GM21619 (cell line): Measurements from ENCODE around the gene REN.

Source experiments
- ATAC-seq: cut with Tn5 transposase; IDR thresholded peaks from one replicate; pipeline ENCODE4 v1.9.1; 2021; ENCODE audit not compliant: unreplicated experiment

REN gene

DNA sequence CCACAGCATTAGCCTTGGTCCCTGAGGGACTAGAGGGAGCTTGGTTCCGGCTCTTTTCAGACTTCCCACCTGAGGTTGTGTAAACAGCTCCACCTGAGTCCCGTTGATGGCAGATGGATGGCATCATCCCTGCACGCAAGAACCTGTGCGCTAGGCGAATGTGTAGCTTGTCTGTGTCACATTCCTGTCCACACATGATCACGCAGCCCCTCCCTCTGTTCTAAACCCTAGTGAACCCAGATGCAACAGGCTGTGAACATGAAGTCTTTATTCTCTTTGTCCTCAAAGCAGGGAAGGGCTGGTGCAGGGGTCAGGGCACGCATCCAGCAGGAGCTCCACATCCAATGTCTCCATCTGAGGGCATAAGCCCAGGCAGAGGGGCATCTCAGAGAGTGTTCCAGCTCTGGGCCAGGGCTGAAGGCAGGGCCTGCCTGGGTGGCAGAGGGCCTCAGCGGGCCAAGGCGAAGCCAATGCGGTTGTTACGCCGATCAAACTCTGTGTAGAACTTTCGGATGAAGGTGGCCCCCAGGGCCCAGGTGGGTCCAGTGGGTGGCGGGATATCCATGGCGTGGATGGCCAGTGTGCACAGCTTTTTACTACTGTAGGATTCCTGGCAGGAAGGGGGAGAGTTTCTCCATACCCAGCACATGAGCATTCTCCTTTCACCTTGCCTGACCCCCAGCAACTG is 11.4 kb downstream of the REN start:
- ATAC-seq: no peak

DNA sequence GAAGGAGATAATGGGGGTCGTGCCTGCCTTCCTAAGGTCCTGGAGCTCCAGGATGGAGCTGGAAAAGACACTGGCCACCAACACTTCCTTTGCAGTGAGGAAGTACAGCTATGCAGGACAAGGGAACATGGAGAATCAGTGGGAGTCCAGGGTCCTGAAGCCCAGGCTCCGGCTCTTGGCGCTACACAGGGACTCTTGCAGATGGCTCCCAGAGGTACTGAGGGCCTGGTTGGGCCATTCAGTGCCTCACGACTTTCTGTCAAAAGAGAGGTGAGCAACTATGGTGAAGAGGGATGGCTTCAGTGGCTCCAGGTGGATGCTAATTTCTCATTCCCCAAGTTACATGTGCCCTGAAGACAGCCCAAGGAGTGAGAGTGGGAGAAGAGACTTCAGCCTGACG is 12.5 kb downstream of the REN start:
- ATAC-seq: no peak

DNA sequence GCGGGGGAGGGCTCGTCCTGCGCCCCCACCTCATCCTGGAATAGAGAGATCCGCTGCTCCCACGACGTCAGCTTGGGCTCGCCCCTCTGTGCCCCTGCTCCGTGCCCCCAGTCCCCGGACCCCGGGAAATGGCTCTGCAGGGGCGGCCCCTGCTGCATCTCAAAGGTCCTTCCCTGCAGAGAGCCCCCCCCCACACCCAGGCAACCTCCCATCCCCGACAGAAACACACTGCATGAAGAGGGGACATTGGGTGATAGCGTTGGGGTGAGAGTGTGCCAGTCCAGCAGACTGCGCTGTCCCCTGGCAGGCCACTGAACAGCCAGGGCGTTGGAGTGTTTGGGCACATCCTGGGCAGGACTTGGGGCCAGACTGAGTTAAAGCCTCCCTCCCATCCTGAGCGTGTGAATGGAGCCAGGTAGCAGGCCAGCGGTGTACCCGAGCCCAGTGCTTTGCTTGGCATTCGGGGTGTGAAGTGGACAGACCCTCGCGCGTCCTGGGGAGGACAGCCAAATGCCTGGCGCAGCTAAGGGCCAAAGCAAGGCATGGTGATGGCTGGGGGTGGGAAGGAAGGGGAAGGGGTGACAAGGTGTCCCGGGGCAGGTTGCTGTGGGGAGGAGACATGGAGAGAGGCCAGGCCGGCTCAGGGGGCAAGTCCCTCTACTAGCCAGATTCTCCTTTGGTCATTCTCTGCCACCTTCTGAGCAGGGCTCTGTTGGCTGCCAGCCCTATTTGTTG is 13.7 kb downstream of the REN start:
- ATAC-seq: no peak

DNA sequence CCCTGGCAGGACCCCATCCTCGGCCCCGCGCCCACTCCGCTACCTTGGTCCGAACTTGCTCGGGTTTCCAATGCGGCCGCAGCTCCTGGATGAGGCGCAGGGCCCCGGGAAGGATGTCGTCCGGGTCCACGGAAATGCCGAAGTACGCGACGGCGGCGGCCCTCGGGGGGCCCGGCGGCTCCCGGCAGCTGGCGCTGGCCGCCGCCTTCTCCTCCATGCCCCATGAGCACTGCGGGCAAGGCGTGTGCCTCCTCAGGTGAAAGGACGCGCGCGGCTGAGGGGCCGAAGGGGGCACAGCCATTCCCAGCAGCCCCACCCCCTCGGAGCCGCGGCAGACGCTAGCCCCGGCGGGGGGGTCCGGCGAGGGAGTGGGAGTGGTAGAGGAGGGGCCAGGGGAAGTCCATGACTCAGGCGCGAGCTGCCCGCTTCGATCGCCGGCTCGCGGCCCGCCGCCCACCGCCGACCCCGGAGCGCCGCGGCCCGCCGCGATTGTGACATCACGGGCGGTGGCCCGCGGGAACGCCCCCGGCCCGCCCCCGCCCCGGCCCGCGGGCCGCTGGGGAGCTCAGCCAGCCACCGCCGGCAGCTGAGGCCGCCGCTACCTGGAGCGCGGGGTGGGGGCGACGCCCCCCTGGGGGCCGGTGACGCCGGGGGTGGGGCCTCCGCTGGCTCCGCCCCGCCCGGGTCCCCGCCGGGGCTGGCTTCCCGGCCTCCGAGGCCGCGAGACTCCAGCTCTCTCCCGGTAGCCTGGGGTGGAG is 14.4 kb downstream of the REN start, which contains the start of gene ETNK2:
Gene ETNK2, minus strand, starts transcription at position 493 of the 758 bp plus-strand sequence. Its CDS starts 192 bp downstream, at position 301.
- ATAC-seq: no peak

DNA sequence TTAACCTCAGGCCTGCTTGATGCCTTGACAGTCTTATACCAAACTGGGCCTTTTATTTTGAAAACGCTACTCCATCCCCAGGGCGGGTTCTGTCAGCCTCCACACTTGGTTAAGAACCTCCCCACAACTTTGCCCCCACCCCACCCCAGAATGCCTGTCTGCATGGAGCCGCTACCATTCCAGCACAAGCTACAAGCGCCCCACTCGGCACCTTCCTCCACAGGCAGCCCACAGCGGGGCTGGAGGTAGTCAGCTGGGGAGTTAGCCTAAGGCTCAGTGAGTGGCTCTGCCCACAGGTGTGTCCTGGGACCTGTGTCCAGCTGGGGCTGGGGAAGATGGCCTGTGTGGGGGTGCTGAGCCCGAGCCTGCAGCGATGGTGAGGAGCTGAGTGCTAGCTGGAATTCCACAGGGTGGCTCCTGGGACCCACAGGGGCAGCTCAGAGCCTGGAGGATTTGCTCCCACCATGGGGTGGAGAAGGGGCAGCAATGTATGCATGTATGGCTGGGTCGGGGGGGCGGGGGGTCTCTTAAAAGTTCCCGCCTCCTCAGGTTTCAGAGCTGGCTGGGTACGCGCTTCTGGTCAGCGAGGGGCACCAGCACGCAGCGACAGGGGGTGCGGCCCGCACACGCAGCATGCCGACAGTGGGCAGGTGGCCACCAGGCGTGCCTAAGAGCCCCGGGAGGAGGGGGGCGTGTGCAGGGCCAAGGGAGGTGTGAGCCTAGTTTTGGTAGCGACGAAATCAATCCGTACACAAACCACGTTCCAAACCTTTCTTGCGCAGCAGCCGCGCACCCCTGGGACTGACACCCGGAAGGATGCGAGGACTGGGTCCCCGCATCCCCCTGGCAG is 15.2 kb downstream of the REN start:
- ATAC-seq: no peak

DNA sequence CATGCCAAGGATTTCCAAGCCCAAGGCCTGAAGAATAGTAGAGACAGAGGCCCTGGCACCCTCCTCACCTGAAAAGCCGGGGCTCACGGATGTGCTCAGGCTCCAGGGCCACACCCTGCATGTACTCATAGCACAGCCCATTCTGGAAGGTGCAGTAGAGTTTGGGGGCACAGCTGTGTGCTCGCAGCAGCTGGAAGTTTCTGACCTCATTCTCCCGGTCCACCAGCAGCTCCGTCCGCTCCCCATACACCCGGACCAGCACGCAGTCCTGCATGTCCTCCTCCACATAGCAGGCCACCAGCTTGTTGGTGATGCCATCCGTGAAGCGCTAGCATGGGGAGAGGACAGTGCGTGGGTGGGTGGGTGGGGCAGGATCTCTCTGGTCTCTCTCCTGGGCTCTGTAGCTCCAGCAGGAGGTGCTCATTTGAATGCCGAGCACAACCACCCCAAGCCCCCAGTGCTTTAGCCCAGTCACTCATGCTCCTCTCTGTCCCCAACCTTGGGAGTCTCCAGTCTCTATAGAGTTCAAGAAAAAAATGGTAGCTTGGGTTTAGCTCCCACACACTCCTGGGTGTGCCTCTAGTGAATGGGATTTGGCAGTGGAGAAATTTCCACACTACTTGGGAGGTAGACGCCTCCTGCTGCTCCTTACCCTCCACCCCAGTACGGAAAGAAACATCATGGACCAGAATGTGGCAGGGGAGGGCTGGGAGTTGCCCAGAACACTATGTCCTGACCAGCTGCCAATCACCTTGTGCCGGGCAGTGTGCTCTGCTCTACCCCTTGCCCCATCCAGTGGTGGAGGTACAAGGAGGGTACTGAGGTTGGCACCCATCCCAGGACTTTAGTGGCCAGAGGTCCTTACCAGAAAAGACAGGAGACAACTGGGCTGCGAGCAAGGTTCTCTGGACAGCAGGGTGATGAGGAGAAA is 16.2 kb downstream of the REN start:
- no peak for ATAC-seq

DNA sequence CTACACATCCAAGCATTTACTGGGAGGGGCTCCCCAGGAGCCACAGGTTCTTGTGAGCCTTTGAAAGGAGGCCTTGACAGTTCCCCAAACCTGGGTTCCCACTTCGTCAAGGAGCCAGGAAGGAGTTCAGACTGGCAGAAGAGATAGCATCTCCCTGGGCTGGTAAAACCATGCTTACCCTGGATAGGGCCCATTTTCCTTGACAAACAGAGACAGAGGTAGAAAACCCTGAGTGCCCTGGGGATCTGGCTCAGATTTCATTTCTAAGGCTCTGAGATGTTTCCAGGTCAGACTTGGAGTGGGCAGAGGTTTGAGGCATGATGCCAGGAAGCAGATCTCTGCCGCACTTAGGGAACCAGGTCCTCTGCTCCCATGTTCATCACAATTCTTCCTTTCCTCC is 17.0 kb downstream of the REN start:
- ATAC-seq: no peak

DNA sequence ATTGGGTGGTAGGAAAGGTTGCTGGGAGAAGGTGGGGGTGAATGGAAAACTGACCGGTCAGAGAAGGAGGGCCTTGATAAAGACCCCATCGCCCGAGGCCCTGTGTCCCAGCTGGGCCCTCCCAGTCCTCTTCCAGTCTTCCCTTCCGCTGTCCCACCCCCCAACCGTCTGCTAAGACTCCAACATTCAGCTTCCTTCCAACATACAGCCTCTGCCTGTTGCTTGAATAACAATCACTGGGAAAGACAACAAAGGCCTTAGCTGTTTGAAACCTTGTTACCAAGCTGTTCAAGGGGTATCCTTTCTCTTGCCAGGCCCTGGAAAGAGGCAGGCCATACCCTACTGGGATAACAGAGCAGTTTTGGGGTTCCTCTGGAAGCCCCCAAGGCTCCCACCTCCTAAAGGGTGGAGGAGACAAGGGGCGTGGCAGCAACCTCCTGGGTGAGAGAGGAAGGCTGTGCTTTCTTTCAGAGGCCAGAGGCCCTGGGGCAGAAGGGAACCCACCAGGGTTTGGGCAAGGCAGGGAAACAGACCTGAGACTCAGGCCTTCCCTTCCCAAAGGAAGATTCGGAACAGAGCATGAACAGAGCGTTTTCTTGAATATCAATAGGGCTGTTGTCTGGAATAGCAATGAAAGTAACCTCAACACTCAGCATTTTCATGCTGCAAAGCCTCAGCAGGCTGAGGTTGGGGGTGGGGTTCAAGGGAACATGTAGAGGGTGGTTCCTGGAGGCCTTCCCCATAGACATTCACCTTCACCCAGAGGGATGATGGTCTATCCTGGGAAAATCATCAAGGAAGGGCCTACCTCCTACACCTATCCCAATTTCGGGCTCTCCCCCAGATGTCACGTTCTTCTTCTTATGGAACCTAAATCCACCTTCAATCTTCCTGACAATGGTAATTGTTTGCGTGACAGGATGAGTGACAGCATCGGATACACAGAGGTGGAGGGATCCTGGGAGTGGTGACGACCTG is 18.4 kb downstream of the REN start:
- no peak for ATAC-seq

DNA sequence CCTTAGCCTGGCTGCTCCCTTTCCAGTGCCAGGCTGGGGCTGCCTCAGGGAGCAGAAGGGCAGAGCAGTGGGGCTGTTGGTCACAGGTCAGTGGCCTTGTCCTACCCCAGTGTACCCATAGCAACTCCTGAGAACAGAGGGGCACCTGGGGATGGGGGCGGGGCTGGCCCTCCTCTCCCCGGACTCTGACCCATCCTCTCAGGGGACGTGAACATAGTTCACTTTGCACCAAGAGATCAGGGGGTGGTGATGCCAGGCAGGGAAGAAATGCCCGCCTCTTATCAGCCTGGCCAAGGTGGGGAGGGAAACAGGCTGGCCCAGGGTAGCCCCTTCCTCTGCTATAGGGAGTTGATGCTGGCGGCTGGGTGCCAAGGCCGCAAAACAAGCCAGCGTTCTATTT is 19.2 kb downstream of the REN start:
- no peak for ATAC-seq

DNA sequence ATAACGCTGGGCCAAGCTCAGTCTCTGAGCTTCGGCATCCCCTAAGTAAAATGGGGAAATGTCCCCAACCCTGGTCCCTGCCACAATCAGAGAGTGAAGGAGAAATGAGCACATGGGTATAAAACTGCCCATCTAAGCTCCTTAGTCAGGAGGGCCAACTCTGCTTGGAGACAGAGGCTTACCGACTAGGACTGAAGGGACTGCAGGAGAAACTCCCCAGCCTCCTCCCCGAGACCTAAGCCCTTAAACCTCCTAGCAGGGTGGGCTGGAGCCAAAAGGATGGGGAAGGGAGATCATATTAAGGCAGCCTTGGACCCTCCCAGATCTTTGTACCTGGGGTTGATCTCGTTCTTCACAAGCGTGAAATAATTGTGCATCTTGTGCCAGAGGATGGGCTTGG is 19.8 kb downstream of the REN start:
- no peak for ATAC-seq

DNA sequence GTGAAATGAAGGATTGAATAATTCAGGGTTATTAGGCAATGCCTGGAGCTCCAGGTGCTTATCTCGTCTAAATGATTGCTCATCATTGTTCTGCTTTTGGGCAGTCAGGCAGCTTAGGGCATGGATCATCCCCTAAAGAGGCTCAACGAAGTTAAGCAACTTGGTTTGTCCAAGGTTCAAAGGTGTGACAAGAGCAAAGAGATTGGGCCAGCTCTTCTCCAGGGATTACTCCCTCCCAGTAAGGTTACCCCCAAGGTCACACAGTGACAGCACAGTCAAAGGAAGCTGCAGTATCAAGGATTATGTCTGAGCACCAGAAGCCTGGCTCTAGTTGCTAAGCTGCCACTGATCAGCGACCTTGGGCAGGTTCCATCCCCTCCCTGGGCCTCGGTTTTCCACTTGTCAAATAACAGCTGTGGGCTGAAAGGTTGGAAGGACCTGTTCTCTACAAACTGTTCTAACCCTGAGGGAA is 21.1 kb downstream of the REN start:
- ATAC-seq: no peak

DNA sequence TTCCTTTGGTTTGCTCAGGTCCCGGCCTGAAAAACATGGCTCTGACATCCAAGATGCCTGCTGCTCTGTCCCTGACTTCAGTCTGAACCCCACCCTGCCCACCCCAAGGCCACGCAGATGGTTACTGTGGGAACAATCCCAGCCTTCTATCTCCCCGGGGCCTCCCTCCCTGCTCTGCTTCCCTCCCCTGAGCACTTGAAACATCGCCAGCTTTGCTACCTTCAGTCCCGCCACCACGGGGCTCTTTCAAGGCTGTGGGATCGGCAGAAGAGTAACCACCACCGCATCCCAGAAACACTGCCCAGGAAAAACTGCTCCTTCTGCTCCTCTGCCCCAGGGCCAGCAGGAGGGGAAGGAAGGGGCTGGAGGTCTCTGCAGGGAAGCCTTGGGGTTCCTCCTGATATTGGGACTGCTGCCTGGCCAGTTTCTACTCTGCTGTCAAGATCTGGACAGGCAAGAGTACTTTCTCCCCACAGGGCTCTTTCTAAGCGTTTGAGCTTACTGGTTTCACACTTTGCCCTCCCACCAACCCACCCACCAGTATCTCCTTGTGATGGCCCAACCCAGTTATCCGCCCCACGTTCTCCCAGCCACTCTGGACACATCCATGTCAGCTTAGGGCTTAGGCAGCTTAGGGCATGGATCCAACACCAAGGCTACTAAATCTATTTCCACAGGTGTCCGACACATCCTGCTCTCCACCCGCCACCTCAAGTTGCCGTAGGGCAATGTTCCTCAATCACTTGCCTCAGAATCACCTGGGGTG is 22.7 kb downstream of the REN start:
- no peak for ATAC-seq

DNA sequence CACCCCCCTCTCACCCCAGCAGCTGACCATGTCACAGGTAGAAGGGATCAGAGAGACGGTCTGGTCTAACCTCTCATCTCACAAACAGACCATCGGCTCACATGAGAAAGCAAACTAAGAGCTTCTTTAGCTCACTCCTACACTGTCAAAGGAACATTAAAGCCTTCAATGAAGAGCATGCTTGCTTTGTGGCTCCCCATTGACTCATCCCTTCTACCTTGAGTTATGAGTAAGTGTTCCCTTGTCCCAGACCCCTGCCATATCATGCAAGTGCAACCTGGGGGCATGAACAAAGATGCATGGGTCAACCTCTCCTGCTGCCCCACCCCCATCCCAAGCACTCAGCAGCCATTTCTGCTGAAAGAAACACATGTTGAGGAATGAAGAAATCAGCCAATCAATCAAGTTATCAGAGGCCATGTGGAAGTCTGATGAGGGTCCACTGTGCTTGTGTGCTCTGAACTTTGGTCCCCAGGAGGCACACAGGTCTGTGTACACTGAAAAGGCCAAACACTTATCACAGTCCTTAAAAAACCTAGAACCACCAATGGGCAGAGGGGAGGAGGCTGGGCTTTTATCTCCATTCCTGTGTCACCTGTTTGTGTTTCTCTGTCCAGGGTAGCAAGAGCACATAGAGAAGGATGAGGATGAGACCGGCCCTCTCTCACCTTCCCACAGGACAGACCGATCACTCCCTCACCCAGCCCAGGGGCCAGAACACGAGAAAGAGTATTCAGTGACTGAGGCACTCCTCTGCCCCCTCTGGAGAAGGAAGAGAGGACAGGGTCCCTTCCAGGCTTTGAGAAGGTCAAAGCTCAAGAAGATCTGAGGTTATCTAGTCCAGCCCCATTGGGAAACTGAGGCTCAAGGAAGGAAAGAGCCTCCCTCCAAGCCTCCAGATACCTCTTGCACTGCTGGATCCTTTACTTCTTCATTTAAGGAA is 23.8 kb downstream of the REN start:
- ATAC-seq: no peak

DNA sequence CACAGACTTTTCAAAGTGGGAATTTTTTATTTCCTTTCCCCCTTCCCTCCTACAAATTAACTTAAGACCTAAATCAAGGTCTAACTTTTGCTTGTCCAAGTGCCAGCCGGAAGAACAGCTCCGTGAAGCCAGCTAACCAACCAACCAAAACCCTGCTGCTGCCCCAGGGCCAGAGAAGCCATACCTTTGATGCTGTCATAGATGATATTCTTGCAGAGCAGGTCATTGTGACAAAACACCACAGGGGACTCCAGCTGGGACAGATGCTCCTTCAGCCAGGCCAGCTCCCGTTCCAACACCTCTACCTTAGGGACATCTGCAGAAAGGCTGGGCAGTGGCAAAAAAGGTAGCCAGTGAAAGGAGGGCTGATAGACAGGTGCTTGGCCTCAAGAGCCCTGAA is 25.0 kb downstream of the REN start:
- ATAC-seq: no peak

DNA sequence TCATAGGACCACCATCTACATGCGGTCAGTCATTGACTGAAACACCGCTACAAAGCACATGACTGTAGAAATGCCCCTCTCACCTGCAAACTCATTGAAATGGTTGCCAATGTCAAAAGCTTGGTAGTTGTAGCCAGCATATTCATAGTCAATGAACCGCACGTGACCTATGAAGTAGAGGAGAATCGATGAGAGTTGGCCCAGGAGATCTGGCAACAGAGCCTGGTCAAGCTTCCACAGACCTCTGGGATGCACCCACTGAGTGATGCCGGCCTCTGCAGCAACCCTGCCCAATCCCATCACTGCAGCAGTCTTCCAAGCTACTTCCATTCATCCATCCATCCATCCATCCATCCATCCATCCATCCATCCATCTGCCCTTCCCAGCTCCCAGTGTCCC is 26.2 kb downstream of the REN start:
- no peak for ATAC-seq

DNA sequence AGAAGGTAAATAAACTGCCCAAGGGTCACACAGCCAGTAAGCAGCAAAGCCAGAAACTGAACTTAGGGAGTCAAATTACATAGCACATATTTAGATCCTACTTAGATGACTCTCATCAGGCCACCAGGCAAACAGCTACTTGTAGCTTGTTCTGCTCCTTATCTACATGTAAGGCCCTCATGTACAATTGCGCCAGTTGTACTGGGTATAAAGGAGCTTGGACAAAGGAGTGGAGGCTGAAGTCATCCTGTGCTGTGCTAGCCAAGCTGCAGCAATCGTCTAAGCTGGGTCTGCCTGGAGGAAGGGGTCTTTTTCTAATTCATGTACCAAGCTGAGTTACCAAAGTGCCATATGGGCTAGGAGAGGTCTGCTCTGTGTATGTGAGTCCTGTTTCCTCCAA is 27.0 kb downstream of the REN start:
- ATAC-seq: no peak

DNA sequence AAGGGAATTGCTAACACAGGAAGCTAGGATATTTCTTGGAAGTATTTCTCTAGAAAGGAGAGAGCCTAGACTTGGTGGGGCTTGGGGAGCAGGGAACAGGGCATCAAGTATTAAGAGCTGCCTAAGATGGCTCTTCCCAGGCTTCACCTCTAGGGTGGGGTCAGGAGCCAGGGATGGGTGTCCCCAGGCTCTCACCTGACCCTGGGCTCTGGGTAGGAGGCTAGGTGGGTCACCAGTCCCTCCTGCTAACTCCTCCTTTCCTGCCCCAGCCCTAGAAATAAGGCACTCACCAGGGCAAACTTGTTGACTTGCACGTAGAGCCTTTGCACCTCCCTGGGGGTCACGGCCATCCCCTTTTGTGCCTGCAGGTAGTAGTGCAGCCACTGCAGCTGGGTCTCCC is 29.3 kb downstream of the REN start:
- no peak for ATAC-seq
